Chondrocyte (in vitro differentiated cells): Measurements from ENCODE around the gene OR2J1. TPM values are rescaled to one million over a fixed set of nuclear protein-coding genes. Genes with fewer than 3 reads are reported as not detected.
"Not testable (repeated sequence)": the region's sequence is repeated elsewhere in the genome, so short reads cannot be mapped to it uniquely, and the experiment has no call there.

Experiments used
- DNase-seq: peaks from one replicate; pipeline ENCODE4 v3.0.0; 2021; ENCODE audit warnings: mixed read lengths, low spot score
- H3K27ac Mint-ChIP-seq: one replicate; pipeline ENCODE4 v1.8.0; 2021; ENCODE audit warnings: mild to moderate bottlenecking, moderate library complexity, mixed read lengths; ENCODE audit not compliant: unreplicated experiment
- H3K27me3 Mint-ChIP-seq: 2 replicates; pipeline ENCODE4 v1.8.0; 2021; ENCODE audit warnings: low read depth, mixed read lengths
- H3K36me3 Mint-ChIP-seq: 2 replicates; pipeline ENCODE4 v1.8.0; 2021; ENCODE audit warnings: low read depth, mixed read lengths
- H3K4me1 Mint-ChIP-seq: 2 replicates; pipeline ENCODE4 v1.8.0; 2021; ENCODE audit warnings: low read depth, mild to moderate bottlenecking, mixed read lengths
- H3K4me3 Mint-ChIP-seq: one replicate; pipeline ENCODE4 v1.8.0; 2021; ENCODE audit warnings: mild to moderate bottlenecking, moderate library complexity, mixed read lengths; ENCODE audit not compliant: unreplicated experiment
- H3K9me3 Mint-ChIP-seq: 2 replicates; pipeline ENCODE4 v1.8.0; 2021; ENCODE audit warnings: low read depth, mixed read lengths
- total RNA-seq: library from RNA; stranded (reverse); gene quantifications from 3 replicates; pipeline ENCODE4 v1.2.1, GENCODE V29; 2021
- TF ChIP-seq, protein P1 (sequence below): fragments of 200-600 bp; sonication (generic); IDR thresholded peaks from 2 replicates; pipeline ENCODE4 v1.5.0; 2021; ENCODE audit warnings: antibody characterized with exemption, mild to moderate bottlenecking, moderate library complexity

The OR2J1 gene
- total RNA-seq, 1 donor from 2014 or later: not detected

DNA sequence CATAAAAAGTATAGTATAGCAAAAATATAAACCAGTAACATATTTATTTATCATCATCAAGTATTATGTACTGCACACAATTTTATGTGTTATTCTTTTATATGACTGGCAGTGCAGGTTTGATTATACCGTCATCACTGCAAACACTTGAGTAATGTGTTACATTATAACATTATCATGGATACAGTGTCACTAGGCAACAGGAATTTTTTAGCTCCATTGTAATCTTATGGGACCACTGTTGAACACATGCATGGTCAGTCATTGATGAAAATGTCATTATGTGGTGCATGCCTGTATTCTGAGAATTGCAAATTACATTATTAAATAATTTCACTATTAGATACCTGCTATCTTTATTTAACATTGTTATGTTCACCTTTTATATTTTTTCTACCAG lies 42.3 kb downstream of the OR2J1 start:
- Mint-ChIP-seq H3K27me3 (no peaks in the 10 kb centered on the region), H3K4me1 (no peaks in the 10 kb centered on the region), H3K4me3 (no peak overlapping the region), H3K9me3 (peaks cover 17% of the 10 kb centered on the region), H3K27ac (no peak overlapping the region), H3K36me3 (no peaks in the 10 kb centered on the region)
- DNase-seq: no peak
- TF ChIP-seq, protein P1, sequence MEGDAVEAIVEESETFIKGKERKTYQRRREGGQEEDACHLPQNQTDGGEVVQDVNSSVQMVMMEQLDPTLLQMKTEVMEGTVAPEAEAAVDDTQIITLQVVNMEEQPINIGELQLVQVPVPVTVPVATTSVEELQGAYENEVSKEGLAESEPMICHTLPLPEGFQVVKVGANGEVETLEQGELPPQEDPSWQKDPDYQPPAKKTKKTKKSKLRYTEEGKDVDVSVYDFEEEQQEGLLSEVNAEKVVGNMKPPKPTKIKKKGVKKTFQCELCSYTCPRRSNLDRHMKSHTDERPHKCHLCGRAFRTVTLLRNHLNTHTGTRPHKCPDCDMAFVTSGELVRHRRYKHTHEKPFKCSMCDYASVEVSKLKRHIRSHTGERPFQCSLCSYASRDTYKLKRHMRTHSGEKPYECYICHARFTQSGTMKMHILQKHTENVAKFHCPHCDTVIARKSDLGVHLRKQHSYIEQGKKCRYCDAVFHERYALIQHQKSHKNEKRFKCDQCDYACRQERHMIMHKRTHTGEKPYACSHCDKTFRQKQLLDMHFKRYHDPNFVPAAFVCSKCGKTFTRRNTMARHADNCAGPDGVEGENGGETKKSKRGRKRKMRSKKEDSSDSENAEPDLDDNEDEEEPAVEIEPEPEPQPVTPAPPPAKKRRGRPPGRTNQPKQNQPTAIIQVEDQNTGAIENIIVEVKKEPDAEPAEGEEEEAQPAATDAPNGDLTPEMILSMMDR: no peak

DNA sequence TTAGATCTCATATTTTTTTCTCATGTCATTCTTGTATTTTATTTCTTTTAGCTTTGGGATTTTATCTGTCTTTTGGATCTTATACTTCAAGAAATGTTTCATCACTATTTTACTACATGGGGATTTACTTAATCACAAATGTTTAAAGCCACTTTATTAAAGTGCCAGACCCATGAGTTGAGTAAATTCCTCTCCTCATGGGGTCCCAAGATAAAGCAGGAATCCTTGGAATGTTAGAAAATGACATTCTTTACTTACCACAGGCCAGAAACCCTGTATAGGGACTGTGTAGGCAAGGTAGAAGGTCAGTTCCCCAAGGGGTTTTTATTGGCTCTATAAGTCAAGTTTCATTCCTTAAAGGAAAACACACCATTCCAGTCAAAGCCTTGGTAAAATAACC lies 43.0 kb downstream of the OR2J1 start:
- TF ChIP-seq, protein P1: no peak
- Mint-ChIP-seq H3K4me1 (no peaks in the 10 kb centered on the region), H3K9me3 (peaks cover 17% of the 10 kb centered on the region), H3K27ac (no peak overlapping the region), H3K27me3 (no peaks in the 10 kb centered on the region), H3K36me3 (no peaks in the 10 kb centered on the region), H3K4me3 (no peak overlapping the region)
- no peak for DNase-seq

DNA sequence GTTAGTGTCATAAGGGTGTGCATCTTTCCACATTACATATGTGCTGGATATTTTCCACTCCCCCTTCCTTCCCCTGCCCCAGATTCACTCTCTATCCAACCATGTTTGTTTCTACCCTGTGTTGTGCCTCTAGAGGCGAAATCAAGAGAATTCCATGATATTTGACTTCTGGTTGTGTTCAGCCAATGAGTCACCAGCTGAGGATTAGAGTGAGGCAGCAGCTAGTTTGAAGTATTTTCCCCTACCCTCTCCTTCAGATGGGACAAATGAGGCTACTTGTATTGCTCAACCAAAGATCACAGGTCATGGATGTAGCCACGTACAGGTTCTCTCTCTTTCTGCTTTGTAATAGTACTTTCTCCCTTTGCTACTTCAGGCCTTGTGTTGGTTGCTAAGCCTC lies 46.9 kb downstream of the OR2J1 start:
- Mint-ChIP-seq H3K4me1 (no peaks in the 10 kb centered on the region), H3K9me3 (peaks cover 20% of the 10 kb centered on the region), H3K27ac (no peak overlapping the region), H3K27me3 (no peaks in the 10 kb centered on the region), H3K4me3 (no peak overlapping the region), H3K36me3 (no peaks in the 10 kb centered on the region)
- TF ChIP-seq, protein P1: no peak
- DNase-seq: no peak

DNA sequence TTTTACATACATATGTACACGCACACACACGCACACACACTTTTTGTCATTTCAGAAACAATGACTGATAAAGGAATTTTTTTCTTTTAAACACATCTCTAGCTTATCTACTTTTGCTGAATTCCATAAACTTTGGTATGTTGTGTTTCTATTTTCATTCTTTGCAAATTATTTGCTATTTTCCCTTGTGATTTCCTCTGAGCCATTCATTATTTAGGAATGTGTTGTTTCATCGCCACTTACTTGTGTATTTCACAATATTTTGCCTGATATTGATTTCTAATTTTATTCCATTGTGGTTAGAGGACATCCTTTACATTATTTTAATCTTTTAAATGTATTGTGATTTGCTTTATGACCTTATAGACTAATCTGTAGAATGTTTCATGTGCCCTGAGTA lies 47.8 kb downstream of the OR2J1 start:
- Mint-ChIP-seq H3K27ac (no peak overlapping the region), H3K27me3 (no peaks in the 10 kb centered on the region), H3K4me3 (no peak overlapping the region), H3K9me3 (peaks cover 20% of the 10 kb centered on the region), H3K4me1 (no peaks in the 10 kb centered on the region), H3K36me3 (no peaks in the 10 kb centered on the region)
- TF ChIP-seq, protein P1: no peak
- DNase-seq: no peak

DNA sequence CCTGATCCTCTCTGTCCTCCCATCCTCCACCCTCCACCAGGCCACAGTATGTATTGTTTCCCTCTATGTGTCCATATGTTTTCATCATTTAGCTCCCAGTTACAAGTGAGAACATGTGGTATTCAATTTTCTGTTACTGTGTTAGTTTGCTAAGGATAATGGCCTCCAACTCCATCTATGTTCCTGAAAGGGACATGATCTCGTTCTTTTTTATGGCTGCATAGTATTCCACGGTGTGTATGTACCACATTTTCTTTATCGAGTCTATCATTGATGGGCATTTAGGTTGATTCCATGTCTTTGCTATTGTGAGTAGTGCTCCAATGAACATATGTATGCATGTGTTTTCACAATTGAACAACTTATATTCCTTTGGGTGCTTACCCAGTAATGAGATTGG lies 50.2 kb downstream of the OR2J1 start:
- not testable (repeated sequence) for H3K4me1 Mint-ChIP-seq, H3K27ac Mint-ChIP-seq, H3K27me3 Mint-ChIP-seq, DNase-seq, H3K36me3 Mint-ChIP-seq, H3K9me3 Mint-ChIP-seq, H3K4me3 Mint-ChIP-seq

Other genes with a start within 250 kb of the OR2J1 start
- 49.6 to 61.8 TPM (median 53.5 TPM) in 3 replicates for gene TRIM27, start 175.5 kb upstream of the OR2J1 start, total RNA-seq
- 0.41 to 0.80 TPM (median 0.52 TPM) in 3 replicates for gene ZNF311, start 94.2 kb upstream of the OR2J1 start, total RNA-seq
- not detected in 3 replicates for gene OR2W1, start 54.3 kb upstream of the OR2J1 start, total RNA-seq
- gene OR2B3, start 12.2 kb upstream of the OR2J1 start, total RNA-seq: not detected in 3 replicates
- gene OR2J3, start 8.6 kb downstream of the OR2J1 start, total RNA-seq: not detected in 3 replicates
- not detected in 3 replicates for gene OR2J2, start 71.4 kb downstream of the OR2J1 start, total RNA-seq
- gene OR14J1, start 202.2 kb downstream of the OR2J1 start, total RNA-seq: not detected in 3 replicates